Right atrium auricular region (tissue), 2 donors: ENCODE measurements around the gene MED4. TPM values are rescaled to one million over a fixed set of nuclear protein-coding genes. Genes with fewer than 3 reads are reported as not detected.

Experiments
- DNase-seq: peaks from one replicate; pipeline ENCODE4 v3.0.0-alpha.2; 2019; ENCODE audit warnings: low spot score
- H3K27ac ChIP-seq, 2 donors: fragments of 200-600 bp; sonication (generic); 1 replicate in 1 of 2; 2 replicates in 1 of 2; pipeline ENCODE4 v1.5.1; 2016 to 2019
- H3K27me3 ChIP-seq, 2 donors: fragments of 200-600 bp; sonication (generic); one replicate each; pipeline versions ENCODE4 v1.5.1 to v1.6.0; 2017 to 2019
- H3K36me3 ChIP-seq: fragments of 200-600 bp; sonication (generic); one replicate; pipeline ENCODE4 v1.5.1; 2016
- H3K4me1 ChIP-seq, 2 donors: fragments of 200-600 bp; sonication (generic); one replicate each; pipeline versions ENCODE4 v1.5.1 to v1.6.0; 2017 to 2019
- H3K4me3 ChIP-seq, 2 donors: fragments of 200-600 bp; sonication (generic); 1 replicate in 1 of 2; 2 replicates in 1 of 2; pipeline ENCODE4 v1.5.1; 2017 to 2019; ENCODE audit warnings: mild to moderate bottlenecking in 1 of 2, moderate library complexity in 1 of 2
- H3K9me3 ChIP-seq, 2 donors: fragments of 200-600 bp; sonication (generic); one replicate each; pipeline ENCODE4 v1.5.1; 2019
- CTCF ChIP-seq, 2 donors: fragments of 200-600 bp; sonication (generic); IDR thresholded peaks; one replicate each; pipeline ENCODE4 v1.5.1; 2019; ENCODE audit warnings: antibody characterized with exemption in 2 of 2
- total RNA-seq, 2 donors: library from RNA; depleted of rRNA; stranded (reverse); fragments of >200 nt; gene quantifications; one replicate each; pipeline ENCODE4 v1.1.0, GENCODE V29; 2016

The MED4 gene, protein sequence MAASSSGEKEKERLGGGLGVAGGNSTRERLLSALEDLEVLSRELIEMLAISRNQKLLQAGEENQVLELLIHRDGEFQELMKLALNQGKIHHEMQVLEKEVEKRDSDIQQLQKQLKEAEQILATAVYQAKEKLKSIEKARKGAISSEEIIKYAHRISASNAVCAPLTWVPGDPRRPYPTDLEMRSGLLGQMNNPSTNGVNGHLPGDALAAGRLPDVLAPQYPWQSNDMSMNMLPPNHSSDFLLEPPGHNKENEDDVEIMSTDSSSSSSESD
- total RNA-seq = 10 to 100 TPM; 35.7 to 39.5 TPM

DNA sequence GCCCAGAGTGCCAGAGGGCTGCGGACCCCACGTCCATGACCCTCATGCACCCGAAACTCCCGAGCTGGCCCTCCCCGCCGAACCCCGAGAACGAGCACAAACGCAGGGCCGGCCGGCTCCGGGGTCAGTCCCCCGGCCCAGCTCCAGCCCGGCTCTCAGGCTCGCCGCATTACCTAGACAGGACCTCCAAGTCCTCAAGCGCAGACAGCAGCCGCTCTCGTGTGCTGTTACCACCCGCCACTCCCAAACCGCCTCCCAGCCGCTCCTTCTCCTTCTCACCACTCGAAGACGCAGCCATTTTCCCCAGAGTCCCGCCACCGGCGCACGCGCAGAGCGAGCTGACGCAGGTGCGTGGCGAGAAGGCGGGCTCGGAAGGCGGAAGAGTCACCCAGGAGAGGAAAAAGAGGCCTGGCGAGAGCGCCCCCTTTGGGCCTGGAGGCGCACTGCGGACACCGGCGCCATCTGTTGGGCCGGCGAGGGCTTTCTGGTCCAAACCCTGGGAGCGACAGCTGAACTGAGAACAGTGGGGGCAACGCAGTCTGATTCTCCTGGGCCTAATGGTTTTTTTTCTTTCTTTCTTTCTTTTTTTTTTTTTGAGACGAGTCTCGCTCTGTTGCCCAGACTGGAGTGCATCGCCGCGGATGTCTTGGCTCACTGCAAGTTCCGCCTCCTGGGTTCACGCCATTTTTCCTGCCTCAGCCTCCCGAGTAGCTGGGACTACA lies at the start of gene MED4:
Gene MED4, minus strand, starts transcription at position 324 of the 722 bp plus-strand sequence. Its CDS starts 26 bp downstream, at position 298.
- peaks cover 0 to 38% of the 10 kb centered on the region in 2 donors for H3K4me1 ChIP-seq
- peak; percentile 99 for TF ChIP-seq CTCF (IDR thresholded peaks at IDR 0.05)
- H3K4me3 ChIP-seq = peak within 1 kb of the TSS; percentile 79 to 89
- no peaks in the 10 kb centered on the region for H3K9me3 ChIP-seq
- peak within 1 kb of the TSS; percentile 78 to 93 for H3K27ac ChIP-seq
- H3K36me3 ChIP-seq = no peaks in the 10 kb centered on the region
- DNase-seq = peak; percentile 96
- H3K27me3 ChIP-seq = no peaks in the 10 kb centered on the region

DNA sequence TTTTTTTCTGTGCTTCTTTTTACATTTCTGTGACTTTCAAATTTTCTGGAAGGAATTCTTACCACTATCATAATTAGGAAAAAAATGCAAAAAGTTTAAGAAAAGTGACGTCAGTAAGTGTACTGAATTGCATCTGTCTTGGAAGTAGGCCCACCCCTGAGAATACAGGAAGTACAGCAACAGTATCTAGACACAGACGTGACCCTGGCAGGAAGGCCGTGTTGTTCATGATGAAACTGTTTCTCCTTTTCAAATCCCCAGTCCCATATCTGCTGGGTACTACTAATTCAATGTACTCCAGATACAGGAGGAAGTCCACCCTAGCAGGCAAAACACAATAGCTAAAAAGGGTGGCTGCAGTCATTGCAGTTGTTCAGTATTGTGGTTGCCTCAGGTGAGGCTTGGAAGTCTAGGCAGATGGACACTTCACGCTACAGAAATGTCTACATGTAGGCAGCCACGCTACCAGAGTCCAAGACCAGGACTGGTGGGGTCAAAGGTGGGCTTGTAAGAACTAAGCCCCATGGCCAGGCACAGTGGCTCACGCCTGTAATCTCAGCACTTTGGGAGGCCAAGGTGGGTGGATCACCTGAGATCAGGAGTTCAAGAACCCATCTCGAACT lies 49.6 kb upstream of the MED4 start:
- TF ChIP-seq CTCF (IDR thresholded peaks at IDR 0.05) = no peak
- H3K4me3 ChIP-seq = no peak overlapping the region
- peak overlapping the region; percentile 43 to 70 for H3K27ac ChIP-seq
- H3K9me3 ChIP-seq = no peaks in the 10 kb centered on the region
- no peaks in the 10 kb centered on the region for H3K36me3 ChIP-seq
- H3K4me1 ChIP-seq = peaks cover 0 to 8% of the 10 kb centered on the region in 2 donors
- no peaks in the 10 kb centered on the region for H3K27me3 ChIP-seq
- peak; percentile 67 for DNase-seq

GRCh38 chr13:48142436-48142835 lies 47.5 kb upstream of the MED4 start:
- Histone ChIP-seq H3K27ac (no peak overlapping the region), H3K36me3 (no peaks in the 10 kb centered on the region), H3K4me3 (no peak overlapping the region), H3K9me3 (no peaks in the 10 kb centered on the region), H3K4me1 (peaks cover 0 to 8% of the 10 kb centered on the region in 2 donors), H3K27me3 (no peaks in the 10 kb centered on the region)
- TF ChIP-seq CTCF (IDR thresholded peaks at IDR 0.05) = no peak
- DNase-seq = no peak

DNA sequence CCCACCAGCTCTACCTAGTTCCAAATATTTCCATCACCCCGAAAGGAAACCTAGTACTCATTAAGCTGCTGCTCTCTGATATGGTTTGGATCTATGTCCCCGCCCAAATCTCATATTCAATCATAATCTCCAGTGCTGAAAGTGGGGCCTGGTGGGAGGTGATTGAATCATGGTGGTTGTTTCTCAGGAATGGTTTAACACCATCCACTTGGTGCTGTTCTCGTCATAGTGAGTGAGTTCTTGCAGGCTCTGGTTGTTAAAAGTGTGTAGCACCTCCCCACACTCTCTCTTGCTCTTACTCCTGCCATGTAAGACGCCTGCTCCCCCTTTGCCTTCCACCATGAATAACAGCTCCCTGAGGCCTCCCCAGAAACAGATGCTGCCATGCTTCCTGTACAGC lies 43.4 kb upstream of the MED4 start:
- no peak for DNase-seq
- Histone ChIP-seq H3K4me1 (no peaks in the 10 kb centered on the region), H3K27me3 (no peaks in the 10 kb centered on the region), H3K36me3 (no peaks in the 10 kb centered on the region), H3K9me3 (no peaks in the 10 kb centered on the region), H3K27ac (no peak overlapping the region), H3K4me3 (no peak overlapping the region)
- TF ChIP-seq CTCF (IDR thresholded peaks at IDR 0.05) = no peak

- Histone ChIP-seq H3K36me3 (no peaks in the 10 kb centered on the region), H3K27ac (no peak overlapping the region), H3K27me3 (no peaks in the 10 kb centered on the region), H3K9me3 (no peaks in the 10 kb centered on the region), H3K4me1 (no peaks in the 10 kb centered on the region), H3K4me3 (no peak overlapping the region)
- no peak for TF ChIP-seq CTCF (IDR thresholded peaks at IDR 0.05)
- no peak for DNase-seq
Observed at GRCh38 chr13:48132961-48133360, 38.1 kb upstream of the MED4 start.
